WTC11 (cell line): ENCODE results near the gene PLTP. TPM values are rescaled to one million over a fixed set of nuclear protein-coding genes. Genes with fewer than 3 reads are reported as not detected.

ENCODE experiments used
- ATAC-seq: fragments of 200-7000 bp; cut with Tn5 transposase; 2 replicates; pipeline ENCODE4 v1.10.0; 2021; ENCODE audit warnings: mild to moderate bottlenecking, moderate library complexity
- CTCF ChIA-PET: fragments of 300-600 bp; sonication (Branson Sonifier 250); formaldehyde crosslinking; loops from one replicate; lab custom pipeline; 2021; ENCODE audit warnings: antibody characterized with exemption; lab: Charles Lee
- POLR2A ChIA-PET: fragments of 350-600 bp; sonication (Branson Sonifier 250); formaldehyde crosslinking; loops from one replicate; lab custom pipeline; 2021; ENCODE audit warnings: antibody characterized with exemption; lab: Charles Lee
- DNase-seq: peaks from one replicate; pipeline ENCODE4 v3.0.0; 2021; ENCODE audit warnings: low spot score
- H3K27ac Mint-ChIP-seq: 2 replicates; pipeline ENCODE4 v1.8.0; 2021; ENCODE audit warnings: mixed read lengths
- H3K27me3 Mint-ChIP-seq: 2 replicates; pipeline ENCODE4 v1.8.0; 2021; ENCODE audit warnings: low read depth, mild to moderate bottlenecking, moderate library complexity, mixed read lengths
- H3K36me3 Mint-ChIP-seq: 2 replicates; pipeline ENCODE4 v1.8.0; 2021; ENCODE audit warnings: mixed read lengths
- H3K4me1 Mint-ChIP-seq: 2 replicates; pipeline ENCODE4 v1.8.0; 2022; ENCODE audit warnings: mixed read lengths
- H3K4me3 Mint-ChIP-seq: 2 replicates; pipeline ENCODE4 v1.8.0; 2021; ENCODE audit warnings: mild to moderate bottlenecking, moderate library complexity, mixed read lengths
- H3K9me3 Mint-ChIP-seq: 2 replicates; pipeline ENCODE4 v1.8.0; 2021; ENCODE audit warnings: mixed read lengths
- ESRRA ChIP-seq: sonication (generic); formaldehyde crosslinking; IDR thresholded peaks from 2 replicates; pipeline ENCODE4 v1.8.1; 2022; ENCODE audit warnings: mild to moderate bottlenecking, missing genetic modification reagents, borderline replicate concordance
- KAT7 ChIP-seq: sonication (generic); formaldehyde crosslinking; IDR thresholded peaks from 2 replicates; pipeline ENCODE4 v1.8.1; 2023; ENCODE audit warnings: missing genetic modification reagents, mild to moderate bottlenecking, borderline replicate concordance
- NFYB ChIP-seq: sonication (generic); formaldehyde crosslinking; conservative IDR thresholded peaks from 2 replicates; pipeline ENCODE4 v1.8.0; 2022; ENCODE audit warnings: low read depth, missing genetic modification reagents
- NR3C1 ChIP-seq: sonication (generic); formaldehyde crosslinking; conservative IDR thresholded peaks from 2 replicates; pipeline ENCODE4 v1.8.1; 2023; ENCODE audit warnings: low read depth, mild to moderate bottlenecking, missing genetic modification reagents
- SOX15 ChIP-seq: fragments of 250-450 bp; sonication (Bioruptor Pico); IDR thresholded peaks from 2 replicates; pipeline ENCODE4 v1.9.0; 2021; ENCODE audit warnings: mild to moderate bottlenecking
- TCF7 ChIP-seq: sonication (generic); formaldehyde crosslinking; IDR thresholded peaks from 2 replicates; pipeline ENCODE4 v1.8.0; 2022; ENCODE audit warnings: mild to moderate bottlenecking, low read depth, missing genetic modification reagents, moderate library complexity
- TEAD4 ChIP-seq: sonication (generic); formaldehyde crosslinking; IDR thresholded peaks from 2 replicates; pipeline ENCODE4 v1.8.0; 2022; ENCODE audit warnings: mild to moderate bottlenecking, missing genetic modification reagents
- ZNF232 ChIP-seq: sonication (generic); formaldehyde crosslinking; IDR thresholded peaks from 2 replicates; pipeline ENCODE4 v1.8.0; 2022; ENCODE audit warnings: mild to moderate bottlenecking, missing genetic modification reagents
- ZNF263 ChIP-seq: sonication (generic); formaldehyde crosslinking; IDR thresholded peaks from 2 replicates; pipeline ENCODE4 v1.8.1; 2022; ENCODE audit warnings: low read depth, mild to moderate bottlenecking, moderate library complexity, missing genetic modification reagents
- ZNF423 ChIP-seq: fragments of 250-450 bp; sonication (Bioruptor Pico); IDR thresholded peaks from 2 replicates; pipeline ENCODE4 v2.1.2; 2022; ENCODE audit warnings: mild to moderate bottlenecking, moderate library complexity
- ZNF671 ChIP-seq: fragments of 250-450 bp; sonication (Bioruptor Pico); IDR thresholded peaks from 2 replicates; pipeline ENCODE4 v1.8.0; 2021; ENCODE audit warnings: mild to moderate bottlenecking
- total RNA-seq: library from RNA; stranded (reverse); gene quantifications from 3 replicates; pipeline ENCODE4 v1.2.3, GENCODE V29; 2021
- TF ChIP-seq, protein P1 (sequence below): sonication (generic); formaldehyde crosslinking; IDR thresholded peaks from 2 replicates; pipeline ENCODE4 v1.8.1; 2023; ENCODE audit warnings: mild to moderate bottlenecking, missing genetic modification reagents, moderate library complexity
- TF ChIP-seq, protein P2 (sequence below): fragments of 250-450 bp; sonication (Bioruptor Pico); conservative IDR thresholded peaks from 2 replicates; pipeline ENCODE4 v1.9.0; 2021; ENCODE audit warnings: mild to moderate bottlenecking
- TF ChIP-seq, protein P3 (sequence below): sonication (generic); formaldehyde crosslinking; IDR thresholded peaks from 2 replicates; pipeline ENCODE4 v1.8.0; 2022; ENCODE audit warnings: mild to moderate bottlenecking, missing genetic modification reagents
- TF ChIP-seq, protein P4 (sequence below): sonication (generic); formaldehyde crosslinking; IDR thresholded peaks from 2 replicates; pipeline ENCODE4 v1.8.1; 2023; ENCODE audit warnings: mild to moderate bottlenecking, missing genetic modification reagents, moderate library complexity
- TF ChIP-seq, protein P5 (sequence below): fragments of 200-600 bp; IDR thresholded peaks from 2 replicates; pipeline ENCODE4 v1.8.0; 2022; ENCODE audit warnings: antibody characterized with exemption

PLTP gene
- total RNA-seq, 1 experiment from 2014 or later, result 109 TPM

DNA sequence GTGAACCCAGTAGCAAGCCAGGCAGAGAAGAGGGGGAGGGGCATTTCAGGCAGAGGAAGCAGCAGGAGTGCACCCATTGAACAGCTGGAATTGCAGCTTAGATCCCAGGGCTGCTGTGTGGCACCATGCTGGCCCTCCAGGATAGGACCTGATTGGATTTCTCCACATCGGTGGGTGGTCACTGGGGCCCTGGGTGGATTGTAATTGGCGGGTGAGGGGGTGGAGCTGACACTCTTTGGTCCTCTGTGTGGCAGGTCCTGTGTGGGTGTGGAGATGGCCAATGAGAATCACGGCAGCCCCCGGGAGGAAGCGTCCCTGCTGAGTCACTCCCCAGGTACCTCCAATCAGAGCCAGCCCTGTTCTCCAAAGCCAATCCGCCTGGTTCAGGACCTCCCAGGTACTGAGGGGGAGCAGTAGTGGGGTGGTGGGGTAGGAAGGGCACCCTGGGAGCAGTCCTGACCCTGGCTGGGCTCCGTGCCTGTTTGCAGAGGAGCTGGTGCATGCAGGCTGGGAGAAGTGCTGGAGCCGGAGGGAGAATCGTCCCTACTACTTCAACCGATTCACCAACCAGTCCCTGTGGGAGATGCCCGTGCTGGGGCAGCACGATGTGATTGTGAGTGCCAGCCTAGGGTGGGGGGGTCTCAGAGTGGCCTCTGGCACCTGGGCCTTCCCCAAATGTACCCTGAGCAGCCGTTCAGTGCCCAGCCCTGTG lies 26.9 kb upstream of the PLTP start (continued):
- TF ChIP-seq ZNF423 (peak; percentile 99), SOX15 (no peak), ZNF232 (CRISPR knock-in tag) (no peak), TEAD4 (CRISPR knock-in tag) (no peak; the same call in 1 of the 2 replicates), NFYB (CRISPR knock-in tag) (peak; percentile 44), KAT7 (CRISPR knock-in tag) (no peak)
- TF ChIP-seq, protein P1, sequence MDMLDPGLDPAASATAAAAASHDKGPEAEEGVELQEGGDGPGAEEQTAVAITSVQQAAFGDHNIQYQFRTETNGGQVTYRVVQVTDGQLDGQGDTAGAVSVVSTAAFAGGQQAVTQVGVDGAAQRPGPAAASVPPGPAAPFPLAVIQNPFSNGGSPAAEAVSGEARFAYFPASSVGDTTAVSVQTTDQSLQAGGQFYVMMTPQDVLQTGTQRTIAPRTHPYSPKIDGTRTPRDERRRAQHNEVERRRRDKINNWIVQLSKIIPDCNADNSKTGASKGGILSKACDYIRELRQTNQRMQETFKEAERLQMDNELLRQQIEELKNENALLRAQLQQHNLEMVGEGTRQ (CRISPR knock-in tag), result no peak
- TF ChIP-seq, protein P2, sequence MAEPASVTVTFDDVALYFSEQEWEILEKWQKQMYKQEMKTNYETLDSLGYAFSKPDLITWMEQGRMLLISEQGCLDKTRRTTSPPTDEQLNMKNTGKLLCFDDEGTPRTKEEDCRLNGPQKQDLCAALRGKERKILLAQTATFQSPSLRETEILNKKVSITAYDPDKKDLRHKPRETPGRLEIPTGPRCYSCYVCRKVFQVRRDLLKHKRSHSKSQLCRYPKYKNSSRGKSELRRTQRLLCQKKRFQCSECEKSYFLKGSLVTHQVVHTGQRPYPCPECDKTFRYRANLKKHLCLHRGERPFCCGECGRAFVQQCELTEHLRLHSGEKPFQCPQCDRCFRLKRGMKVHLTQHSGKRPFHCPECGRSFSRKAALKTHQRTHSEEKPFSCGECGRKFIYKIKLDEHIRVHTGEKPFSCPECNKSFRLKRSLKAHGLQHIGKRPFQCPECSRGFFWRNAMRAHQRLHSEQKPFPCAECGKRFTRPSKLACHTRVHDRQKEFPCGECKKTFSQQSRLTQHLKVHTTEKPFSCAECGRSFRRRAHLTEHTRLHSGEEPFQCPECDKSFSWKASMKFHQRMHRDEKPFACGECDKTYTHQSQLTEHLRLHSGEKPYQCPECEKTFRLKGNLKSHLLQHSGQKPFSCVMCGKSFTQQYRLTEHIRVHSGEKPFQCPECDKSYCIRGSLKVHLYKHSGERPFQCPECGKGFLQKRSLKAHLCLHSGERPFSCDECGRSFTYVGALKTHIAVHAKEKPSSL (CRISPR knock-in tag), result no peak
- TF ChIP-seq, protein P3, sequence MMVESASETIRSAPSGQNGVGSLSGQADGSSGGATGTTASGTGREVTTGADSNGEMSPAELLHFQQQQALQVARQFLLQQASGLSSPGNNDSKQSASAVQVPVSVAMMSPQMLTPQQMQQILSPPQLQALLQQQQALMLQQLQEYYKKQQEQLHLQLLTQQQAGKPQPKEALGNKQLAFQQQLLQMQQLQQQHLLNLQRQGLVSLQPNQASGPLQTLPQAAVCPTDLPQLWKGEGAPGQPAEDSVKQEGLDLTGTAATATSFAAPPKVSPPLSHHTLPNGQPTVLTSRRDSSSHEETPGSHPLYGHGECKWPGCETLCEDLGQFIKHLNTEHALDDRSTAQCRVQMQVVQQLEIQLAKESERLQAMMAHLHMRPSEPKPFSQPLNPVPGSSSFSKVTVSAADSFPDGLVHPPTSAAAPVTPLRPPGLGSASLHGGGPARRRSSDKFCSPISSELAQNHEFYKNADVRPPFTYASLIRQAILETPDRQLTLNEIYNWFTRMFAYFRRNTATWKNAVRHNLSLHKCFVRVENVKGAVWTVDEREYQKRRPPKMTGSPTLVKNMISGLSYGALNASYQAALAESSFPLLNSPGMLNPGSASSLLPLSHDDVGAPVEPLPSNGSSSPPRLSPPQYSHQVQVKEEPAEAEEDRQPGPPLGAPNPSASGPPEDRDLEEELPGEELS (CRISPR knock-in tag), result no peak
- TF ChIP-seq, protein P4, sequence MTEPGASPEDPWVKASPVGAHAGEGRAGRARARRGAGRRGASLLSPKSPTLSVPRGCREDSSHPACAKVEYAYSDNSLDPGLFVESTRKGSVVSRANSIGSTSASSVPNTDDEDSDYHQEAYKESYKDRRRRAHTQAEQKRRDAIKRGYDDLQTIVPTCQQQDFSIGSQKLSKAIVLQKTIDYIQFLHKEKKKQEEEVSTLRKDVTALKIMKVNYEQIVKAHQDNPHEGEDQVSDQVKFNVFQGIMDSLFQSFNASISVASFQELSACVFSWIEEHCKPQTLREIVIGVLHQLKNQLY (CRISPR knock-in tag), result no peak

DNA sequence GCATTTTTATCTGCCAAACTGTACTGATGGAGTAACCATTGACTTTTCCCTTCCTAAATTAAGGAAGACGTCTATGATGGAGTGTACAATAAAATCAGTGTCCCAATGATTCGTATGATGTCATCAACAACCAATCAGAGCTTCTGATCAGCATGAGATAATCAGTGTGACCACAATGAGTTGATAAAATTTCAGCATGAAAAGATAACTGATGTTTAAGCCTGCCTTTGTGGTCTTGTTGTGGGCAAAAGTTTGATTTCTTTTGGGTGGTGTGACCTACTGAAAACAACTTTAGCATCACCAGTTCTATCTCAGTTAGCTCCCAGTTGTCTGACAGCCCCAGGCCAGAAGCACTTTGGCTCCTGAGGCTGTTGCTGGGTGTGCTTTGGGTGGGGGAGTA lies 25.8 kb upstream of the PLTP start:
- no peaks in the 10 kb centered on the region for H3K9me3 Mint-ChIP-seq
- TF ChIP-seq ZNF671 (CRISPR knock-in tag), result no peak
- TF ChIP-seq, protein P5, sequence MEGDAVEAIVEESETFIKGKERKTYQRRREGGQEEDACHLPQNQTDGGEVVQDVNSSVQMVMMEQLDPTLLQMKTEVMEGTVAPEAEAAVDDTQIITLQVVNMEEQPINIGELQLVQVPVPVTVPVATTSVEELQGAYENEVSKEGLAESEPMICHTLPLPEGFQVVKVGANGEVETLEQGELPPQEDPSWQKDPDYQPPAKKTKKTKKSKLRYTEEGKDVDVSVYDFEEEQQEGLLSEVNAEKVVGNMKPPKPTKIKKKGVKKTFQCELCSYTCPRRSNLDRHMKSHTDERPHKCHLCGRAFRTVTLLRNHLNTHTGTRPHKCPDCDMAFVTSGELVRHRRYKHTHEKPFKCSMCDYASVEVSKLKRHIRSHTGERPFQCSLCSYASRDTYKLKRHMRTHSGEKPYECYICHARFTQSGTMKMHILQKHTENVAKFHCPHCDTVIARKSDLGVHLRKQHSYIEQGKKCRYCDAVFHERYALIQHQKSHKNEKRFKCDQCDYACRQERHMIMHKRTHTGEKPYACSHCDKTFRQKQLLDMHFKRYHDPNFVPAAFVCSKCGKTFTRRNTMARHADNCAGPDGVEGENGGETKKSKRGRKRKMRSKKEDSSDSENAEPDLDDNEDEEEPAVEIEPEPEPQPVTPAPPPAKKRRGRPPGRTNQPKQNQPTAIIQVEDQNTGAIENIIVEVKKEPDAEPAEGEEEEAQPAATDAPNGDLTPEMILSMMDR, result no peak
- TF ChIP-seq ZNF263 (CRISPR knock-in tag), result no peak
- TF ChIP-seq ESRRA (CRISPR knock-in tag), result no peak
- no peak for TF ChIP-seq NR3C1 (CRISPR knock-in tag)
- TF ChIP-seq TCF7, result no peak
- TF ChIP-seq, all 79 proteins: peak for 0
- Mint-ChIP-seq H3K27ac (peak overlapping the region; percentile 95), H3K27me3 (no peaks in the 10 kb centered on the region), H3K36me3 (peaks cover 29% of the 10 kb centered on the region), H3K4me3 (no peak overlapping the region), H3K4me1 (peaks cover 35% of the 10 kb centered on the region)
- DNase-seq (no peak), ATAC-seq (no peak)
- CTCF ChIA-PET, result interaction anchor here (1.5 to 5.0 kb wide), 3 partner anchors 32 to 75 kb away, joined by 3 to 48 read pairs (median 21); no protein-coding TSS in a partner anchor
- POLR2A ChIA-PET, result interaction anchor here (0.6 to 1.0 kb wide), 2 partner anchors 14 to 27 kb away, joined by 3 read pairs; no protein-coding TSS in a partner anchor
